ENCODE data around the gene GMEB2. TPM values are rescaled to one million over a fixed set of nuclear protein-coding genes. Genes with fewer than 3 reads are reported as not detected.
"Not testable (repeated sequence)": the region's sequence is repeated elsewhere in the genome, so short reads cannot be mapped to it uniquely, and the experiment has no call there.

The GMEB2 gene
- total RNA-seq, 2 experiments from 2014 or later: 16.3 to 19.3 TPM

- H3K27me3 Mint-ChIP-seq: no peaks in the 10 kb centered on the region
- CTCF ChIA-PET: no interaction called here
- H3K27ac Mint-ChIP-seq: no peak overlapping the region
- ATAC-seq (no peak), DNase-seq (no peak)
- H3K4me3 Mint-ChIP-seq: no peak overlapping the region
- no peaks in the 10 kb centered on the region for H3K9me3 Mint-ChIP-seq (ENCODE audit: low read depth)
- peaks cover 10% of the 10 kb centered on the region for H3K36me3 Mint-ChIP-seq
- peaks cover 3% of the 10 kb centered on the region for H3K4me1 Mint-ChIP-seq
Observed at GRCh38 chr20:63612276-63612931, 14.5 kb downstream of the GMEB2 start.

GRCh38 chr20:63611646-63612045, 15.3 kb downstream of the GMEB2 start:
- CTCF ChIA-PET: no interaction called here
- ATAC-seq: no peak
- no peaks in the 10 kb centered on the region for H3K27me3 Mint-ChIP-seq
- peaks cover 6% of the 10 kb centered on the region for H3K36me3 Mint-ChIP-seq
- no peak for DNase-seq
- no peak overlapping the region for H3K27ac Mint-ChIP-seq
- peaks cover 7% of the 10 kb centered on the region for H3K4me1 Mint-ChIP-seq
- H3K4me3 Mint-ChIP-seq: no peak overlapping the region
- no peaks in the 10 kb centered on the region for H3K9me3 Mint-ChIP-seq (ENCODE audit: low read depth)

GRCh38 chr20:63610581-63611435, 16.1 kb downstream of the GMEB2 start:
- Mint-ChIP-seq H3K9me3 (ENCODE audit: low read depth) (no peaks in the 10 kb centered on the region), H3K36me3 (peaks cover 6% of the 10 kb centered on the region), H3K4me3 (no peak overlapping the region), H3K27me3 (no peaks in the 10 kb centered on the region), H3K4me1 (peaks cover 8% of the 10 kb centered on the region), H3K27ac (no peak overlapping the region)
- DNase-seq: no peak
- no peak for ATAC-seq
- CTCF ChIA-PET: no interaction called here

- peaks cover 20% of the 10 kb centered on the region for H3K36me3 Mint-ChIP-seq
- no peaks in the 10 kb centered on the region for H3K27me3 Mint-ChIP-seq
- DNase-seq (no peak), ATAC-seq (no peak)
- H3K9me3 Mint-ChIP-seq (ENCODE audit: low read depth): no peaks in the 10 kb centered on the region
- no peak overlapping the region for H3K4me3 Mint-ChIP-seq
- peaks cover 17% of the 10 kb centered on the region for H3K4me1 Mint-ChIP-seq
- CTCF ChIA-PET: interaction anchor here (0.7 to 0.8 kb wide), 2 partner anchors 35 to 109 kb away, joined by 3 to 4 read pairs; no protein-coding TSS in a partner anchor
- no peak overlapping the region for H3K27ac Mint-ChIP-seq
Observed at GRCh38 chr20:63606686-63607085, 20.2 kb downstream of the GMEB2 start.

- CTCF ChIA-PET: interaction anchor here (0.6 to 1.0 kb wide), 3 partner anchors 11 to 46 kb away, joined by 3 read pairs; no protein-coding TSS in a partner anchor
- peaks cover 38% of the 10 kb centered on the region for H3K36me3 Mint-ChIP-seq
- ATAC-seq: peak; percentile 33
- no peak for DNase-seq
- no peaks in the 10 kb centered on the region for H3K27me3 Mint-ChIP-seq
- no peak overlapping the region for H3K27ac Mint-ChIP-seq
- no peak overlapping the region for H3K4me3 Mint-ChIP-seq
- no peaks in the 10 kb centered on the region for H3K9me3 Mint-ChIP-seq (ENCODE audit: low read depth)
- H3K4me1 Mint-ChIP-seq: peaks cover 19% of the 10 kb centered on the region
Observed at GRCh38 chr20:63602321-63602720, 24.6 kb downstream of the GMEB2 start.

- peaks cover 38% of the 10 kb centered on the region for H3K36me3 Mint-ChIP-seq
- H3K27me3 Mint-ChIP-seq: not testable (repeated sequence)
- peak; percentile 47 for DNase-seq
Observed at GRCh38 chr20:63601679-63602078, 25.2 kb downstream of the GMEB2 start.

GRCh38 chr20:63599396-63600050, 27.4 kb downstream of the GMEB2 start:
- Mint-ChIP-seq H3K4me1 (peaks cover 14% of the 10 kb centered on the region), H3K9me3 (ENCODE audit: low read depth) (no peaks in the 10 kb centered on the region), H3K4me3 (no peak overlapping the region), H3K36me3 (peaks cover 44% of the 10 kb centered on the region), H3K27me3 (no peaks in the 10 kb centered on the region), H3K27ac (no peak overlapping the region)
- ATAC-seq (no peak), DNase-seq (no peak)
- CTCF ChIA-PET: interaction anchor here (1.5 kb wide), 1 partner anchor 26 kb away, joined by 3 read pairs; no protein-coding TSS in a partner anchor

More at GRCh38 chr20:63601679-63602078, 25.2 kb downstream of the GMEB2 start:
- peaks cover 16% of the 10 kb centered on the region for H3K4me1 Mint-ChIP-seq
- not testable (repeated sequence) for ATAC-seq; H3K9me3 Mint-ChIP-seq (ENCODE audit: low read depth); H3K4me3 Mint-ChIP-seq
- peak overlapping the region; percentile 63 for H3K27ac Mint-ChIP-seq
- CTCF ChIA-PET: interaction anchor here (0.9 to 1.0 kb wide), 2 partner anchors 40 to 46 kb away, joined by 3 read pairs; no protein-coding TSS in a partner anchor

GRCh38 chr20:63598479-63599395, 28.2 kb downstream of the GMEB2 start:
- no peaks in the 10 kb centered on the region for H3K27me3 Mint-ChIP-seq

GRCh38 chr20:63597651-63598478, 29.0 kb downstream of the GMEB2 start:
- H3K9me3 Mint-ChIP-seq (ENCODE audit: low read depth): no peaks in the 10 kb centered on the region
- no peaks in the 10 kb centered on the region for H3K27me3 Mint-ChIP-seq
- H3K4me1 Mint-ChIP-seq: peaks cover 12% of the 10 kb centered on the region
- peaks cover 44% of the 10 kb centered on the region for H3K36me3 Mint-ChIP-seq
- no peak overlapping the region for H3K4me3 Mint-ChIP-seq
- H3K27ac Mint-ChIP-seq: no peak overlapping the region
- ATAC-seq (no peak), DNase-seq (no peak)
- CTCF ChIA-PET: no interaction called here

More at GRCh38 chr20:63598479-63599395, 28.2 kb downstream of the GMEB2 start:
- H3K9me3 Mint-ChIP-seq (ENCODE audit: low read depth): no peaks in the 10 kb centered on the region
- peaks cover 14% of the 10 kb centered on the region for H3K4me1 Mint-ChIP-seq
- DNase-seq: no peak
- no peak for ATAC-seq
- CTCF ChIA-PET: interaction anchor here (1.5 kb wide), 1 partner anchor 27 kb away, joined by 3 read pairs; no protein-coding TSS in a partner anchor
- no peak overlapping the region for H3K4me3 Mint-ChIP-seq
- no peak overlapping the region for H3K27ac Mint-ChIP-seq
- H3K36me3 Mint-ChIP-seq: peaks cover 41% of the 10 kb centered on the region

GRCh38 chr20:63596423-63596822, 30.5 kb downstream of the GMEB2 start:
- H3K4me1 Mint-ChIP-seq: peaks cover 2% of the 10 kb centered on the region
- CTCF ChIA-PET: no interaction called here

GRCh38 chr20:63595416-63596127, 31.3 kb downstream of the GMEB2 start:
- H3K4me3 Mint-ChIP-seq: no peak overlapping the region
- H3K4me1 Mint-ChIP-seq: no peaks in the 10 kb centered on the region
- CTCF ChIA-PET: no interaction called here
- peaks cover 34% of the 10 kb centered on the region for H3K36me3 Mint-ChIP-seq
- H3K9me3 Mint-ChIP-seq (ENCODE audit: low read depth): no peaks in the 10 kb centered on the region
- no peaks in the 10 kb centered on the region for H3K27me3 Mint-ChIP-seq
- DNase-seq (no peak), ATAC-seq (no peak)
- no peak overlapping the region for H3K27ac Mint-ChIP-seq

More at GRCh38 chr20:63596423-63596822, 30.5 kb downstream of the GMEB2 start:
- DNase-seq: no peak
- Mint-ChIP-seq H3K9me3 (ENCODE audit: low read depth) (no peaks in the 10 kb centered on the region), H3K27me3 (no peaks in the 10 kb centered on the region), H3K36me3 (peaks cover 35% of the 10 kb centered on the region), H3K27ac (no peak overlapping the region), H3K4me3 (no peak overlapping the region)
- ATAC-seq: no peak
